Measurements from ENCODE around the gene UBAP2L.
"Not testable (repeated sequence)": the region's sequence is repeated elsewhere in the genome, so short reads cannot be mapped to it uniquely, and the experiment has no call there.

The UBAP2L gene

GRCh38 chr1:154198756-154199562 is 21.8 kb upstream of the UBAP2L start:
- DNase-seq = no peak

GRCh38 chr1:154199563-154199879 is 21.2 kb upstream of the UBAP2L start:
- DNase-seq = no peak

GRCh38 chr1:154205778-154206177 is 15.0 kb upstream of the UBAP2L start:
- not testable (repeated sequence) for DNase-seq

- no peak for DNase-seq
Observed at GRCh38 chr1:154206196-154206595, 14.6 kb upstream of the UBAP2L start, which contains the start of gene CFAP141. Gene CFAP141, minus strand, starts transcription at chr1:154206333. Its CDS starts 26 bp downstream, at chr1:154206307.

GRCh38 chr1:154207262-154207661 is 13.5 kb upstream of the UBAP2L start:
- DNase-seq = no peak

- no peak for DNase-seq
Observed at GRCh38 chr1:154208677-154209388, 11.9 kb upstream of the UBAP2L start.

- DNase-seq = no peak
Observed at GRCh38 chr1:154212083-154212482, 8.7 kb upstream of the UBAP2L start.

- DNase-seq = no peak
Observed at GRCh38 chr1:154213274-154213673, 7.5 kb upstream of the UBAP2L start.

GRCh38 chr1:154218545-154218944 is 2.2 kb upstream of the UBAP2L start:
- DNase-seq = no peak

GRCh38 chr1:154219541-154219940 is 1.2 kb upstream of the UBAP2L start:
- DNase-seq = no peak

GRCh38 chr1:154220970-154221277 is 169 bp downstream of the UBAP2L start:
- no peak for DNase-seq

GRCh38 chr1:154221278-154222001 is 685 bp downstream of the UBAP2L start:
- peak; percentile 74 for DNase-seq

GRCh38 chr1:154222518-154222917 is 1.8 kb downstream of the UBAP2L start:
- no peak for DNase-seq

- DNase-seq = no peak
Observed at GRCh38 chr1:154222918-154223317, 2.2 kb downstream of the UBAP2L start.

GRCh38 chr1:154223621-154224020 is 2.9 kb downstream of the UBAP2L start:
- no peak for DNase-seq

- no peak for DNase-seq
Observed at GRCh38 chr1:154225370-154225769, 4.6 kb downstream of the UBAP2L start.

- DNase-seq = not testable (repeated sequence)
Observed at GRCh38 chr1:154231112-154231511, 10.4 kb downstream of the UBAP2L start.

GRCh38 chr1:154233127-154233526 is 12.4 kb downstream of the UBAP2L start:
- DNase-seq = not testable (repeated sequence)

GRCh38 chr1:154236855-154237254 is 16.1 kb downstream of the UBAP2L start:
- DNase-seq = no peak

GRCh38 chr1:154237435-154237834 is 16.7 kb downstream of the UBAP2L start:
- no peak for DNase-seq

GRCh38 chr1:154237880-154238506 is 17.2 kb downstream of the UBAP2L start:
- no peak for DNase-seq

- no peak for DNase-seq
Observed at GRCh38 chr1:154239491-154239890, 18.7 kb downstream of the UBAP2L start.

GRCh38 chr1:154240294-154240833 is 19.6 kb downstream of the UBAP2L start:
- DNase-seq = no peak

Measured in femur (tissue), 1 donor.